Midbrain (tissue), 1 donor: ENCODE results near the gene OR13C8.
"Not testable (repeated sequence)": the region's sequence is repeated elsewhere in the genome, so short reads cannot be mapped to it uniquely, and the experiment has no call there.

Source experiments
- DNase-seq: peaks from one replicate; lab custom pipeline; 2025; lab: John Stamatoyannopoulos, UW

OR13C8 gene, protein sequence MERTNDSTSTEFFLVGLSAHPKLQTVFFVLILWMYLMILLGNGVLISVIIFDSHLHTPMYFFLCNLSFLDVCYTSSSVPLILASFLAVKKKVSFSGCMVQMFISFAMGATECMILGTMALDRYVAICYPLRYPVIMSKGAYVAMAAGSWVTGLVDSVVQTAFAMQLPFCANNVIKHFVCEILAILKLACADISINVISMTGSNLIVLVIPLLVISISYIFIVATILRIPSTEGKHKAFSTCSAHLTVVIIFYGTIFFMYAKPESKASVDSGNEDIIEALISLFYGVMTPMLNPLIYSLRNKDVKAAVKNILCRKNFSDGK

DNA sequence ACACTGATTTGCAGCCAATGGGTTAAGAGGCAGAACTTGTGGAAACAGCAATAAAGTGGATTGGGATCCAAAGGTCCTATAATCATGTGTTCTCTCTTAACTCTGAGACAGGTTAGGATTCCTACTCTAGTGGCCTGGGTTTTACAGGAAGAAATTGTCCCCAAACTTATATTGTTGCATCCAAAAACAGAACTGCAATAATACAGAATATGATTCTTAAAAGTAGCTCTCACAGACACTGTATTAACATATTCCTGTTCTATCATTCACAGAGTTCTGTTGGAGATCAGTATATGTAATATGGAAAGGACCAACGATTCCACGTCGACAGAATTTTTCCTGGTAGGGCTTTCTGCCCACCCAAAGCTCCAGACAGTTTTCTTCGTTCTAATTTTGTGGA lies at the start of gene OR13C8:
OR13C8 (plus strand) TSS at position 301 of the 400 bp plus-strand sequence; CDS start at position 301, 0 bp downstream.
- no peak for DNase-seq

DNA sequence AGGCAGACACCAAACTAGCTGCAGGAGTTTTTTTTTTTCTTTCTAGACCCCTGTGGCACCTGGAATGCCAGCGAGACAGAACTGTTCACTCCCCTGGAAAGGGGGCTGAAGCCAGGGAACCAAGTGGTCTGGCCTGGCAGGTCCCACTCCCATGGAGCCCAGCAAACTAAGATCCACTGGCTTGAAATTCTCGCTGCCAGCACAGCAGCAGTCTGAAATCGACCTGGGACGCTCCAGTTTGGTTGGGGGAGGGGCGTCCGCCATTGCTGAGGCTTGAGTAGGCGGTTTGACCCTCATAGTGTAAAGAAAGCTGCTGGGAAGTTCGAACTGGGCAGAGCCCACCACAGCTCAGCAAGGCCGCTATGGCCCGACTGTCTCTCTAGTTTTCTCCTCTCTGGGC lies 48.7 kb upstream of the OR13C8 start:
- DNase-seq: not testable (repeated sequence)

DNA sequence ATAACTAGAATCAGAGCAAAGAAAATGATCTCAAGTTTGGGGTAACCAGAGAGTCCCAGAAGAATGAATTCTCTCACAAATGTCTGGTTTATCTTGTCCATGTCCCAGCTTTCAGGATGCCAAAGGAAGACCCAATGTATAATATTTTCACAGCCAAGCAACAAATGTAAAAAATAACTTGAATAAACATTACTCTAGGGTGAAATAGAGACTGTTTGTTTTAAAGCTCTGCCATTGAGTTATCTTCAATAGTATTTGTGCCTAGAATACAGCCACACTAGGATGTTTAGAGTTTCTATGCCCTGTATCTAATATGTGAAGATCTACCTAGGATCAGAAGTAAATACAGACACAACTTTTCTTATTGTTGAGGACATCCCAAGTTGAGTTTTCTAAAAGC lies 41.9 kb upstream of the OR13C8 start, which contains the start of gene OR13C4:
OR13C4 (minus strand) TSS at position 101 of the 400 bp plus-strand sequence; CDS start at position 101, 0 bp downstream.
- no peak for DNase-seq

DNA sequence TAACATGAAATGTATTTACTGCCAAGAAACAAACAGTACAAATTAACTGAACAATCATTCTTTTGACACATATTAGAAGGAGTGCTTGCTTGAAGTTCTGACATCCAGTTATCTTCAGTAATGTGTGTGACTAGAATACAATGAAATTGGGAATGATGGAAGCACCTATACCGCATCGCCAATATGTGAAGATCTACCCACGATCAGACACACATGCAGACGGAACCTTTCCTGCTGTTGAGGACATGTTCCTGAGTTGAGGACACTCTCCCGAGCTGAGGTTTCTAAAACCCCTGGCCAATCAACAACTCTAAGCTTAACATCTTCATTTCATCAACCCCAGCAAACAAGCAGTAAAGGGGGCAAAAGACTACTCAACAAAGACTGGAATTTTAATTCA lies 32.2 kb upstream of the OR13C8 start, which contains the start of gene OR13C3:
OR13C3 (minus strand) TSS at position 101 of the 400 bp plus-strand sequence. CDS start 133 bp downstream, outside the sequence.
- no peak for DNase-seq

DNA sequence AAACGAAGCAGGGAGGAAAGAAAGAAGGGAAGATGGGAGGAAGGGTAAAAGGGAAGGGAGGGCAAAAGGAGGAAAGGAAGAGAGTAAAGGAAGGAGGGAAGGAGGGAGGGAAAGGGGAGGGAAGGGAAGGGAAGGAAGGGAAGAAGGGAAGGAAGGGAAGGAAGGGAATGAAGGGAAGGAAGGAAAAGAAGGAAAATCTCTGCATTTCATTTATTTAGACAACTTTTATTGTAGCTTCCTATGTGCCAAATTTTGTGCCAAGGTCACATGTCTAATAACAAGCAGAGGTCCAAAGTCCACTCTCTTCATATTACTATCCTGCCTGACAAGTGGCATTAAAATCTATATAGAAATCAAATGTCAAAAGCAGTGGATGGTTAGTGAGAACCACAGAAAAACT lies 29.7 kb upstream of the OR13C8 start:
- DNase-seq: no peak

DNA sequence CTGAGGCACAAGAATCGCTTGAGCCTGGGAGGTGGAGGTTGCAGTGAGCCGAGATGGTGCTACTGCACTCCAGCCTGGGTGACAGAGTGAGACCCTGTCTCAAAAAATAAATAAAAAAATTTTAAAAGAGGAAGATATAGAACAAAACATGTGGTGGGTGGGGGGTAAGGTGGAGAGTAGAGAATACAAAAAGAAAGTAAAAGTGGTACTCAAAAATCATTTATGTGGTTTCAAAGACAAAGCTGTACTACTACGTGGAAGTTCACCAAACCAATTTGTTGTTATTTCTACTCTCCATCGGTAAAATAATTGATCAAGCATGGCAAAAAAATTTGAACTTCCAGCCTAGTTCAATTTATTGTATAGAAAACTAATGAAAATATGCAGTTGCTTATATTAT lies 24.3 kb upstream of the OR13C8 start:
- no peak for DNase-seq

DNA sequence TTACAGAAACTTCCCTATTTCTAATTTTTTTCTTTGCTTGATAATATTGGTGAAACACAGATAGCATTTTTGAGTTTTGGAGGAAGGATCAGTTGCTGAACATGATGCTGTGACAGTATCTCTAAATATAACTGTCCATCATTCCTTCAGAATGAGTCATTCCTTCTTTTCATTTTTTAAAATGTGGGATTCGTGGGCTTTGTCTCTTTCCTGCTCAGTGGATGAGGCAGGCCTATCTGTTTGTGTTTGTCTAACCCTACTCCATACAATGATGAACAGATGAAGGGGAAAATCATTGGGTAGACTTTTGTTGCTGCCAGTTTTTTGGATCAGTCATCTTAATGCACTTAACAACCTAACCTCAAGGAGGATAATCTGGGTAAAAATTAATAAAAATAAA lies 15.7 kb upstream of the OR13C8 start:
- DNase-seq: no peak

DNA sequence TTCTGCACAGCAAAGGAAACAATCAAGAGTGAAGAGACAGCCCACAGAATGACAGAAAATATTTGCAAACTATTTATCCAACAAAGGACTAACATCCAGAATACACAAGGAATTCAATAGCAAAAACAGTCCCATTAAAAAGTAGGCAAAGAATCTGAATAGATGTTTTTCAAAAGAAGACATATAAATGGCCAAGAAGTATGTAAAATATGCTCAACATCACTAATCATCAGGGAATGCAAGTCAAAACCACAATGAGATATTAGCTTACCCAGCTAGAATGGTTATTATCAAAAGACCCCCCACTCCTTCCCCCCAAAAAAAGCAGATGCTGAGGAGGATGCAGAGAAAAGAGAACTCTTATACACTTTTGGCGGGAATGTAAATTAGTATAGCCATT lies 13.4 kb upstream of the OR13C8 start:
- no peak for DNase-seq

DNA sequence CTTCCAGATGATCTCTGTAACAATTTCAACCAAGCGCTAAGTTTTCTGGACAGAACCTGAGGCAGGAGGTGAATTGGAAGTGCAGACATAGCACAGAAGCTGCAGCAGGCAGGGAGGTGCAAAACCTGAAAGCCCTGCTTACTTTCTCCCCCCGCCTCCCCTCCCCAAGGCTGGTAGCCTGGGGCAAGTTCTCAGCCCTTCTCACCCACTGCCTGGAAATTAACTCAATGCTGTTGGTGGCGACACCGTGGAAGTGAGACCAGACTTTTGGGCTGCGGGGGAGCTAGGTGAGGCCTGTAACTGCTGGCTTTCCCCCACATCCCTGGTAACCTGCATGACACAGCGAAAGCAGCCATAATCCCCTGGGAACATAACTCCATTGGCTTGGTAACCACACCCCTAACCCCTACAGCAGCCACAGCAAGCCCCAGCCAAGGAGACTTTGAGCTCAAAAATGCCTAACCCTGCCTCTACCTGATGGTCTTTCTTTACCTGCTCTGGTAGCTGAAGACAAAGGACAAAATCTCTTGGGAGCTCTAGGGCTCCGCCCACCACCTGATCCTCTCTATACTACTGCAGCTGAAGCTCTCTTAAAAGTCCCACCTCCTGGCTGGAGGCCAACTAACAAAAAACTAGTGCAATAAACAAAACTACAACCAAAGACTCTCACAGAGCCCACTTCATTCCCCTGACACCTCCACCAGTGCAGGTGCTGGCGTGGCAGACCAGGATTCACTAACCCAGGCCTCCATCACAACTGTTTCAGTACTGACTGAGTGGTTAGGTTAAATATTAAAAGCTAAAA lies 11.9 kb upstream of the OR13C8 start:
- DNase-seq: no peak

DNA sequence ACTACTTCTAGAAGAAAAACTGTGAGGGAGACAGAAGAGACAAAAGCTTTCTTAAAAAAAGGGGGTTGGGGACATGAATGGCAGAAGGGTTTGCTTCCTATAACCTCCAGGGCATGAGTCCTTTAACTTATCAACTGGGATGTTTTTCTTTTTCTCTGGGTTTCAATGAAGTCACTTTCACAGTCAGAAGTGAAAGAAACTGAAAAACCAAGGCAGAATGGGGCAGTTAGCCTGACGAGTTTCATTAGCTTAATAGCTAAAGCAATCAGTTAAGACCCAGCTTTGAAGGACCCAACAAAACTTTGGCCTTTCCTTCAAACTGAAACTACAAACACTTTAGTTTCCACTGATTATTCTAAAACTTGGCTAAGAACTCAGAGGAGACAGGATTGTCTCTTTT lies 4.6 kb upstream of the OR13C8 start:
- DNase-seq: no peak

DNA sequence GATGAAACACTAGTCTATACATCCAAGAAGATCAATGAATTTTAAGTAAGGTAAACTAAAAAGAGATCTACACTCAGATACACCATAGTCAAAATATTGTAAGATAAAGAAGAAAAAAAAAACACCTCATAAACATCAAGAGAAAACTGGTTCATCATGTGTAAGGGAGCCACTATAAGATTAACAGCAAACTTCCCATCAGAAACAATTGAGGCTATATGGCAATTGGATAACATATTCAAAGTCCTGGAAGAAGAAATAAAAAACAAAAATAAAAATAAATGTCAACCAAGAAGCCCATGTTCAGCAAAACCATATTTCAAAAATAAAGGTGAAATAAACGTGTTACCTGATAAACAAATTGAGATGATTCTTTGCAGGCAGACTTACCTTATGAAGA lies 3.6 kb downstream of the OR13C8 start:
- DNase-seq: no peak

DNA sequence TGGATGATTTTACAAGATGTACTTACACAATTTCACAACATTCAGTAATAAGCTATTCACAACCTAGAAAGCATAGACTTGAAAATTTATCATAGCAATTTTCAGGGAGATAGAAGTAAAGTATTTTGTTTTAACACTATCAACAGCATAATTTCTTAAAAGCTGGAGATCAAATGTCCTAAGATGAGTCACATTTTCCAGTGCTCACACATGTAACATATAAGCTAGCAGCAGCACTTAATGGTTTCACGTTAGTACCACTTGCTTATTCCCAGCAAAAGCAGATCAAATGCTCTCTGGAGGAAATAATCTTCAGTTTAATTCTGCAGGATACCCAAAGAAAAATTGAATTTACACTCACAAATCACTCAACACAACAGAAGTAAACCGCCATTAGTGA lies 6.5 kb downstream of the OR13C8 start:
- no peak for DNase-seq

DNA sequence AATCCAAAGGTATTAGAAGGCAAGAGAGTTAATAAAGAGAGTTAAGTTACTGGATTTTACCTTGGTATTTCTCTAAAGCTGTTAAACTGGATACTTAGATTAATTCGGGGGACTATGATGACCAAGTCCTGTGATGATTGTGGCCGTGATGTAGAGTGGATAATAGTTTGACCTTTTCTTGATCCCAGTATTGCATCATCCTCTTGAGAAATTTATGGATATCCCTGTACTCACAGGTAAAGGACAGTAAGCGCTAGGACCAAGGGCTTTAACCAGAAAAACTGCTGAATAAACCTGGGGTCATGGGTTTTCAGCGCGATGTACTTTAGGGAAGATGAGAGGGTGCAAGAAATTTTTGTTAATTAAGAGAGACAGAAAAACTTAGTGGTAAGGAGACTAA lies 8.3 kb downstream of the OR13C8 start:
- no peak for DNase-seq

DNA sequence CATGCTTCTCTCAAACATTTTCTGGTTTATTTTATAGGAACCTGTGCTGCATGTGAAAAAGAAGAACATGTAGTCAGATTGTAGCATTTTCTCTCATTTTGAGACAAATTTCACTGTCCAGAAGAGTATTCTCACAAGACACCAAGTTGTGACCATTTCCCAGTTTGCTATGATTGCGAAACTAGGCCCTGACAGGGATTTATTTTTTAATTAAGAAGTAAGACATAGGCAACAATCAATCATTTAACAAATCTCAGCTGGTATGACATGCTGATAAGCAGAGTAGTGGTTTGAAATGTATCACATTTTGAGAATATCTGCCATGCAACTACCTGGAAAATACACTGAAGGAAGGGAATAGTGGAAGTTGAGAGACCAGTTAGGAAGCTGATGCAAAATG lies 11.6 kb downstream of the OR13C8 start:
- DNase-seq: no peak

DNA sequence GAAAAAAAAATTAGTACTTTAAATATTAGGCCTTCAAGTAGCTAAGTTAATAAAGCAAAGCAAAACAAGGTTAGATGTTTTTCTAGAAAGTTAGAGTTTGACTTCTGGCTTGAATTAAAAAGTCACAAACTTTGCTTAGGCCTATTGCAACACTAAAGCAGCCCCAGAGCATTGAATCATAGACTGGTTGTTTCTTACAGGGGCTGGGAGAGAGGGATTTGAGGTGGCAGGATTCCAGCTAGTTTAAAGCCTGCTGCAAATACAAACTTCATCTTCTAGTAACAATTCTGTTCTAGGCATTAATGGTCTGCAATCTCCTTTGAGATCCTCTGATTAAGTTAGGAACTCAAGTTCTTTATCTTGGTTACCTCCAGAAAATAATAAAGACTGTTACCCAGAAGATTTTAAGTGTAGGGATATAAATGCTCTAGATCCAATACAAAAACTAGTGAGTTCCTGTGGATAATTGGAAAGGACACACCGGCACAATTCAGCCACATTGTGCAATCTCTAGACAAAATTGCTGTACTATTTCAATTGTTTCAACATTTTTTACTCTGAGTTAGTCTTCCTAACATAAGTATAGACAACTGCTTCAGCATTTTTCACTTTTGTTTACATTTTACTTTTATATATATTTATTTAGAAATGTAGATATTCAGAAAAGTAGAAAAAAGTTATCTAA lies 17.7 kb downstream of the OR13C8 start:
- DNase-seq: no peak

DNA sequence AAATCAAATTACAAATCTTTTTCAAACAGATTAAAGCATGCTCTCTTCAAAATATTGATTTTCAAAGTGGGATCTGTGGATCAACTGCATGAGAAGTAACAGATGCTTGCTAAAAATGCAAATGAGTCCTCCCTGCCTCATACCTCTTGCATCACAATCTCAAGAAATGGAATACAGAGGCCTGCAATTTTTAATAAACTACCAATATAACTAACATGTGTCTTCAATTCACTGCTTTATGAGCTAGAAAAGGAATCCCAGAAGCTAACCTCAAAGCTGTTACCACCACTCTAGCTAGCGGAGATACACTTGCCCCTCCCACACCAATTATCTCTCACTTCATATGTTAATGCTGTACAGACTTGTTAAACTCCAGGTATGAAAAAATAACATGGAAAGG lies 20.7 kb downstream of the OR13C8 start:
- DNase-seq: no peak

DNA sequence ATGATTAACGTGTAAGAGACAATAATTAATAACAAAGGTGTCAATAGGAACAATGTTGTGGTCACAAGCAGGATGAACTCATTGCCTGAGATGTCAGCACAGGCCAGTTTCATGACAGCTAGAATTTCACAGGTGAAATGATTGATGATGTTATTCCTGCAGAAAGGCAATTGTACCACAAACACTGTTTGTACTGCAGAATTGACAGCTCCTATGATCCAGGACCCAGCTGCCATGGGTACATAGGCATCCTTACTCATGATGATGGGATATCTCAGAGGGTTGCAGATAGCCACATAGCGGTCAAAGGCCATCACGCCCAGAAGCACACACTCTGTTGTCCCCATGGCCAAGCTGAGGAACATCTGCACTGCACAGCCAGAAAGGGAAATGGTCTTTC lies 29.8 kb downstream of the OR13C8 start:
- DNase-seq: not testable (repeated sequence)

DNA sequence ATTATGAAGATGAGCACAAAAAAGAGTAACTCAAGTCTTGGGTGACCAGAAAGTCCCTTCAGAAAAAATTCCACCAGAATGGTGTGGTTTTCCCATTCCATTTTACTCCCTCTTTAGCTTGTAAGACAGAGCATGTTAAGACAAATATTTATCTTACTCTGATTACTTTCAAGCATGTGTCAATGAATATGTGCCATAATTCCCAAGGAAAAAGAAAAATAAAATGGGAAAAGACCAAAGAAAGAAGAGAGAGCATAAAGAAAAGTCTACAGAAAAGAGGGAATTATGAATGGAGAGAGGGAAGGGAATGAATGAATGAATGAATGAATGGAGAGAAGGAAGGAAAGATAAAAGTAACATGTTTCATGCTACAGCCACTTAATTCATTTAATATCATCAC lies 30.3 kb downstream of the OR13C8 start, which contains the start of gene OR13C5:
OR13C5 (minus strand) TSS at position 101 of the 400 bp plus-strand sequence; CDS start at position 101, 0 bp downstream.
- DNase-seq: not testable (repeated sequence)

DNA sequence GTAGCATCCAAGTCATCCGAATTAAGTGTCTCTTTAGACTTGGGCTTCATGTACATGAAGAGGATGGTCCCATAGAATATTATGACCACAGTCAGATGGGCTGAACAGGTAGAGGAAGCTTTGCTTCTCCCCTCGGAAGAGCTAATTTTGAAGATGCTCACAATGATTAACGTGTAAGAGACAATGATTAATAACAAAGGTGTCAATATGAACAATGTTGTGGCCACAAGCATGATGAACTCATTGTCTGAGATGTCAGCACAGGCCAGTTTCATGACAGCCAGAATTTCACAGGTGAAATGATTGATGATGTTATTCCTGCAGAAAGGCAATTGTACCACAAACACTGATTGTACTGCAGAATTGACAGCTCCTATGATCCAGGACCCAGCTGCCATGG lies 35.8 kb downstream of the OR13C8 start:
- no peak for DNase-seq

DNA sequence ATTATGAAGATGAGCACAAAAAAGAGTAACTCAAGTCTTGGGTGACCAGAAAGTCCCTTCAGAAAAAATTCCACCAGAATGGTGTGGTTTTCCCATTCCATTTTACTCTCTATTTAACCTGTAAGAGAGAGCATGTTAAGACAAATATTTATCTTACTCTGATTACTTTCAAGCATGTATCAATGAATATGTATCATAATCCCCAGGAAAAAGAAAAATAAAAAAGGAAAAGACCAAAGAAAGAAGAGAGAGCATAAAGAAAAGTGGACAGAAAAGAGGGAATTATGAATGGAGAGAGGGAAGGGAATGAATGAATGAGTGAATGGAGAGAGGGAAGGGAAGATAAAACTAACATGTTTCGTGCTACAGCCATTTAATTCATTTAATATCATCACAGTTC lies 36.6 kb downstream of the OR13C8 start, which contains the start of gene OR13C2:
OR13C2 (minus strand) TSS at position 101 of the 400 bp plus-strand sequence; CDS start at position 101, 0 bp downstream.
- not testable (repeated sequence) for DNase-seq

DNA sequence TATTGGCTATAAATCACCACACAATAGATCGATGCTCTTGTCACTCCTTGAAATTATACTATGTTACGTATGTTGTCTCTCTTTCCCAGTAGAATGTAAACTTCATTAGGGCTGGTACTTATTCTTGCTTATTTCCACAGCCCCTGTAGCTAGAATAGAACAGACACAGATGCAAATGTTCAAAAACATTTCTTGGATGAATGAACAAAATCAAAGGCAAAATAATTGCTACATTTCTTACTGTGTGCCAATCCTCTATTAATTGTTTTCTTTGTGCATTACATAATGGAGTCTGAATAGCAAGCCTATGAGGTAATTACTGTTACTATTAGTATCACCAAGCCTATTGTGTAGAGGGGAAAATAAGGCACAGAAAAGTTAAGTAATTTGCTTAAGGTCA lies 37.2 kb downstream of the OR13C8 start:
- no peak for DNase-seq

DNA sequence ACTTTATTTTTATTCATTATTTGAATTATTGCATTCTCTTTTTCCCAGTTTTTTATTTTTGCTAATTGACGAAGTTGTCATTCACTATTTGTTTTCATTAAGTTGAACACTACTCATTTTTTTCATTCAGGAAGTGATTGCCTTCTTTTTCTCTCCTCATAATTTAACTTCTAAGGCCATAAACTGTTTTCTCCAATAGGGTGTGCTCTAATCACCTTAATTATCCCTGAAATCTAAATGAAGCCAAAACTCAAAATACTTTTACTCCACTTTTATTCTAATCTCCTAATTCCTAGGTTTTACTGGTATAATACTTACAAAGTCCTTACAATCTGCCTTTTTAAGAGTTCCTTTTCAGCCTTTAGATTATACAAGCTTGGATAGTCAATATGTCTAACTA lies 39.4 kb downstream of the OR13C8 start:
- no peak for DNase-seq
